GM15510 (cell line): ENCODE results near the gene KRTAP20-3.

Experiments used
- POLR2A ChIP-seq: IDR thresholded peaks from 3 replicates; pipeline ENCODE4 v1.6.1; 2011; ENCODE audit warnings: borderline replicate concordance; ENCODE audit not compliant: insufficient read length; ENCODE audit errors: extremely low read depth

The KRTAP20-3 gene

GRCh38 chr21:30642564-30642963 is at the start of gene KRTAP20-3:
TSS of gene KRTAP20-3 (plus strand) at chr21:30642864.
- no peak for TF ChIP-seq POLR2A

DNA sequence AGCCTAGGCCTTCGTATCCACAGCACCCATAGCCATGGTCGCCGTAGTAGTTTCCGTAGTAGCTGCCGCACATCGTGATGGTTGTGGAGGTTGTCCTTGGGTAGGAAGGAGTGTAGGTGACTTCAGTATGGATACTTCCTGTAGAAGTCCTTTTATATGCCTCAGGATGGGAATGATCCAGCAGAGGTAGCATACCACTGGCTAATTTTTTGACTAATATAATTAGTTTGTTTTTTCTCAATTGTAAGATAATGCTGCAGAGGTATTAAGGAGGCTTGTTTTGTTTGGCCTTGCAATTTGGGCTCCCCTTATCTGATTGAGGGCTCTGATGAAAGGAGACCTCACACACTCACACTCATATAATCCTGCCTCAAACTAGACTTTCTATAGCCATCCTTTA is 43.9 kb upstream of the KRTAP20-3 start, which contains the start of gene KRTAP6-2:
Gene KRTAP6-2, minus strand, starts transcription at position 101 of the 400 bp plus-strand sequence. Its CDS starts 28 bp downstream, at position 73.
- no peak for TF ChIP-seq POLR2A

DNA sequence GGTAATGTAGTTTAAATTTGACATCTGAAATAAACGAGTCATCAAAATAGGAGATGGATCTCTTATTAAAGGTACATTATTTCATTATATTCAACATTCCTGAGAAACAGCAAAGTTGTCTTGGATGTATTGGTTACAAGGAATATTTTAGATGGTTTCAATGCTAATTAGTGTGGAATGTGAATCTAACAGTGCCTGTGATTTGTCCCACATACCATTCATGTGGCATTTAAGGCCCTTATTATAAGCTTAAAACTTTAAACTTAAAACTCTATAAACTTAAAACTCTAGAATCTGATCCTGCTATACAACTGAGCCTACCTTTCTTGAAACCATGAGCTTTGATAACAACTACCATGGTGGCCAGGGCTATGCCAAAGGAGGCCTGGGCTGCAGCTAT is 41.9 kb upstream of the KRTAP20-3 start, which contains the start of gene KRTAP22-1:
Gene KRTAP22-1, plus strand, starts transcription at position 301 of the 400 bp plus-strand sequence.
- no peak for TF ChIP-seq POLR2A

GRCh38 chr21:30605968-30606367 is 36.7 kb upstream of the KRTAP20-3 start:
- no peak for TF ChIP-seq POLR2A

DNA sequence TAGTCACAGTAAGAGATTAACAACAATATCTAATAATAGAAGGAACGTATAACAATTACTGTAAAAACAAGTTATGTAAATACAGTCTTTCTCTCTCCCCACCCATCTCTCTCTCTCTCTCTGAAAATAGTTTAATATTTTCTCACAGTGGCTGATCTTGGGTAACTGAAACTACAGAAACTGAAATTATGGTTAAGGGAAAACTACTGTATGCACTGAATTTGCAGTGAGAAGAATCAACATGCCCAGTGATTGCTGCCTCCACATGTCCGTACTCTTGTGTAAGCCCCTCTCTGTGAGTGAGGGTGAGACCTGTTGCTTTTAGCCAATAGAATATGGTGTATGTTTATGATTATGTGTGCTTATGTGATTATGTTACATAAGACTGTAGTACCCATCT is 30.5 kb upstream of the KRTAP20-3 start:
- no peak for TF ChIP-seq POLR2A

GRCh38 chr21:30613836-30614235 is 28.8 kb upstream of the KRTAP20-3 start, which contains the start of gene KRTAP6-1:
TSS of gene KRTAP6-1 (minus strand) at chr21:30613930. CDS start at chr21:30613904, 26 bp downstream.
- TF ChIP-seq POLR2A: no peak

DNA sequence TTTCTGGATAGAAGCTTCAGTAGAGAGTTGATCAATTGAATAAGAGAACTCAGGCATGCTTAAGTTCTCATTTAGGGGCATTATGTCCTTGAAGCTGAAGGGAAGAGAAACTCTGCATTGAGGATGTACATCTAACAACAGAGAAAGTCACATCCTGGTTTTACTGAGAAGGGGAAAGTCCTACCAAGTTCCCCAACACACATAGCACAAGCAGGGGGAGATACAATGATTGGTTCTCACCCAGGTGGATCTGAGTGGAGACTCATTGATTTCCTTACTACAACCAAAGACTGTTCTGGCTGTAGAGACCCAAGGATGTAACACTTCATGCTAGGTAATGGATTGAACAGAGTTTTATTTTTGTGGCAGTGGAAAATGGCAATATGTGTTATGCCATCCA is 27.5 kb upstream of the KRTAP20-3 start:
- no peak for TF ChIP-seq POLR2A

GRCh38 chr21:30616125-30616524 is 26.5 kb upstream of the KRTAP20-3 start, which contains the start of gene KRTAP20-1:
TSS of gene KRTAP20-1 (plus strand) at chr21:30616425. CDS start at chr21:30616455, 30 bp downstream.
- no peak for TF ChIP-seq POLR2A

GRCh38 chr21:30620080-30620479 is 22.6 kb upstream of the KRTAP20-3 start:
- no peak for TF ChIP-seq POLR2A

GRCh38 chr21:30620522-30620921 is 22.1 kb upstream of the KRTAP20-3 start, which contains the start of gene KRTAP20-4:
TSS of gene KRTAP20-4 (plus strand) at chr21:30620627.
- TF ChIP-seq POLR2A: no peak

- TF ChIP-seq POLR2A: no peak
These were observed 19.3 kb upstream of the KRTAP20-3 start for GRCh38 chr21:30623362-30623761.

DNA sequence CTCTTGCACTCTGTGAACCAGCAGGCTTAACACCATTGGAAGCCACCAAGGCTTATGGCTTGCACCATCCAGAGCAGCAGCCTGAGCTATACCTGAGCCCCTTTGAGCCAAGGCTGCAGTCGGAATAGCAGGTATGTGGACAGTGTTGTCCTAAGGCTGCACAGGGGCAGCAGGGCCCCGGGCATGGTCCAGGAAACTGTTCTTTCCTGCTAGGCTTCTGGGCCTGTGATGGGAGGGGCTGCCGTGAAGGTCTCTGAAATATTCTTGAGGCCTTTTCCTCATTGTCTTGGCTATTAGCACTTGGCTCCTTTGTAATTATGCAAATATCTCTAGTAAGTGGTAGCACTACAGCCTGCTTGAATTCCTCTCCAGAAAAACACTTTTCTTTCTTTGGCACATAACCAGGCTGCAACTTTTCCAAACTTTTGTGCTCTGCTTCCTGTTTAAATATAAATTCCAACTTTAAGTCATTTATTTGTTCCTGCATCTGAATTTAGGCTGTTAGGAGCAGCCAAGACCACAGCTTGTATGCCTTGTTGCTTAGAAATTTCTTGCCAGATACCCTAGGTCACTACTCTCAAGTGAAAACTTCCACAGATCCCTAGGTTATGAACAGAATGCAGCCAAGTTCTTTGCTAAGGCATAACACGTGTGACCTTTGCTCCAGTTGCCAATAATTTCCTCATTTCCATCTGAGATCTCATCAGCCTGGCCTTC is 17.1 kb upstream of the KRTAP20-3 start:
- TF ChIP-seq POLR2A: no peak

DNA sequence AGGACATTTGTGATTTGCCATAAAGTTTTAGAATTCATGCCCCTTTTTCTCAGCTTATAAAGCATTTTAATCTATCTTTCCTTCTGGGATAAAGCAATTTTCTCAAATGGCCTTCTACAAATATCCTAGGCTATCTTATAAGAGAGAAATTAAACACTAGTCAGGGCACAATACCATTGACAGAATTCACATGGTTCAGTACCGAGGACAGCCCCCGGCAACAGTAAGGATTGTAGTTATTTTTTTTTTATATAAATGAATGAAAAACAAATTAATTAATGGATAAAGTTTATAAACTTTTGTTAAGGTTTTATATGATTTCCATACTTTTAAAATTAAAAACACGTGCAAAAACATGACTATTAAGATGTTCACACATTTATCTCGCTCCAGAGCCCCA is 14.6 kb upstream of the KRTAP20-3 start:
- TF ChIP-seq POLR2A: no peak

GRCh38 chr21:30629200-30629599 is 13.5 kb upstream of the KRTAP20-3 start:
- no peak for TF ChIP-seq POLR2A

DNA sequence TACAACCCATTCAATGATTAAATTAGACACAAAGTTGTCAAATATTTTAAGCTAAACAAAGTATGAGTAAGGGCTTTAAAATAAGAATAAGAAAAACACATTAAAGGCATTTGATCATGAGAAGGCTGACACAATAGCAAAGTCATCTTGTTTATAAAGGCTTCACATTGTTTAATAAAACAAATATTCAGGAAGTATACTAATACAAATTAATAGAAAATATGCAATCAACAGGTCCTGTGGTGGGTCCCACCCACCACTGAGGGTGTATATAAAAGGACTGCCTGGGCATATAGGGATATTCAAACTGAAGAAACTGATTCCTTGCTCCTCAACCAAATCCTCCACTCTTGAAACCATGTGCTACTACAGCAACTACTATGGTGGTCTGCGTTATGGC is 7.8 kb upstream of the KRTAP20-3 start, which contains the start of gene KRTAP20-2:
Gene KRTAP20-2, plus strand, starts transcription at position 301 of the 400 bp plus-strand sequence. Its CDS starts 58 bp downstream, at position 359.
- no peak for TF ChIP-seq POLR2A

GRCh38 chr21:30638686-30639085 is 4.0 kb upstream of the KRTAP20-3 start:
- no peak for TF ChIP-seq POLR2A
